GM21619 (cell line): ENCODE data around the gene YAE1.
"Not testable (repeated sequence)": the region's sequence is repeated elsewhere in the genome, so short reads cannot be mapped to it uniquely, and the experiment has no call there.

Source experiments
- ATAC-seq: cut with Tn5 transposase; IDR thresholded peaks from one replicate; pipeline ENCODE4 v1.9.1; 2021; ENCODE audit not compliant: unreplicated experiment

The YAE1 gene, protein sequence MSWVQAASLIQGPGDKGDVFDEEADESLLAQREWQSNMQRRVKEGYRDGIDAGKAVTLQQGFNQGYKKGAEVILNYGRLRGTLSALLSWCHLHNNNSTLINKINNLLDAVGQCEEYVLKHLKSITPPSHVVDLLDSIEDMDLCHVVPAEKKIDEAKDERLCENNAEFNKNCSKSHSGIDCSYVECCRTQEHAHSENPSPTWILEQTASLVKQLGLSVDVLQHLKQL

GRCh38 chr7:39566023-39566921 is at the start of gene YAE1:
TSS of gene YAE1 (plus strand) at chr7:39566404. CDS start at chr7:39566419, 15 bp downstream.
- peak; percentile 99 for ATAC-seq

DNA sequence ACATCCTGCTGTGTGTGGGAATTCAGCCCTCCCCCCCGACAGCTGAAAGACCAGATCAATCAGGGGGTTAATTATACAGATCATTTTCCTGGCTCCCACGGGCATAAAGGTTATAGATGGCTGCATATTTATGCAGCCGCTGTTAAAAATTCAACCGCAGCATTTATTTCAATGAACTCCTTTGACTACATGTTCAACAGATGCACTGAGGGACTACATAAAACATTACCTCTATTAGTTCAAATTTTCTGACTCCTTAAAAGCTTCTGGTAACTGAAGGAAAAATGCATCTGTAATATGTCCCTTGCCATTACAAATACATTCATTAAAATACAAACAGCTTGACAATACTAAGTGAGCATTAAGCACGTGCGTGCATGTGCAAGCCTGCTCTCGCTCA is 49.7 kb upstream of the YAE1 start:
- no peak for ATAC-seq

- ATAC-seq = no peak
These were observed 49.0 kb upstream of the YAE1 start for GRCh38 chr7:39517240-39517639.

GRCh38 chr7:39525926-39526325 is 40.3 kb upstream of the YAE1 start:
- ATAC-seq = no peak

GRCh38 chr7:39526666-39527065 is 39.5 kb upstream of the YAE1 start:
- no peak for ATAC-seq

DNA sequence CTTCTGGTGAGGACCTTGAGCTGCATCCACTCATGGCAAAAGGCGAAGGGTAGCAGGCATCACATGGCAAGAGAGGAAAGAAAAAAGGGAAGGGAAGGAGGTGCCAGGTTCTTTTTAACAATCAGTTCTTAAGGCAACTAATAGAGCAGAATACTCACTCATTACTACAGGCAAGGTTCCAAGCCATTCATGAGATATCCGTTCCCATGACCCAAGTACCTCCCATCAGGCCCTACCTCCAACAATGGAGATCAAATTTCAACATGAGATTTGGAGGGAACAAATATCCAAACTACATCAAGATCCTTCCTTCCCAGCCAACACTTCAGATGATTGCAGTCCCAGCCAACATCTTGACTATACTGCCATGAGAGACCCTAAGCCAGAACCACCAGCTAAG is 38.9 kb upstream of the YAE1 start:
- no peak for ATAC-seq

DNA sequence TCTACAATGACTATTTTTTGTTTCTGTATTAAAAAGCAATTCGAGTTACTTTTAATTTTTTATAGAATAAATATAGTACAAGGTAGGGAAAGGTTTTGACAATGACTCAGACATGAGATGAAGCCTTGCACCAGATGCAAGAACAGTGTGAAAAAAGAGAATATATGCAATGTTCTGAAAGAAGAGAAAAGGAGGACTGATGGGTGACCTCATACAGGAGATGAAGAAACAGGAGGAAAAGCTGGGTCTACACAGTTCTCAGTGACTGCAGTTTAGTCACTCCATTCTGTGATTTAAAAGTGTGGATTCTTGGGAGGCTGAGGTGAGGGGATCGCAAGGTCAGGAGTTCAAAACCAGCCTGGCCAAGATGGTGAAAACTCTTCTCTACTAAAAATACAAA is 38.3 kb upstream of the YAE1 start:
- no peak for ATAC-seq

DNA sequence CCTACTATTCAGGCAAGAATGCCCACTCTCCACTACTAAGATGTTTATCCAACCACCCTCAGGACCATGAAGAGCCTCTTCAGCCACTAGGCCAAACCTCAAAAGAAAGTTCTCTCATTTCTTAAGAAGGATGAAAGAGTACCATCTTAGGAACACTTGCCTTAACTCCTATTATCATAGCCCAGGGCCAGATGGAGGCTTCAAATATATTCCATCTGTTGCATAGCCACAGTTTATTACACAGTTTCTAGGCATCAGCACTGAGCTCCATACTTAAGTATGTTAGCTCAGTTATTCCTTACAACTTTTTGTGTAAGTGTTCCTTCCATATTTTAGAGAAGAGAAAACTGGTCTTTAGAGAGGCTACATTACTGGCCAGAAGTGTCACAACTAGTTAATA is 37.4 kb upstream of the YAE1 start:
- no peak for ATAC-seq

DNA sequence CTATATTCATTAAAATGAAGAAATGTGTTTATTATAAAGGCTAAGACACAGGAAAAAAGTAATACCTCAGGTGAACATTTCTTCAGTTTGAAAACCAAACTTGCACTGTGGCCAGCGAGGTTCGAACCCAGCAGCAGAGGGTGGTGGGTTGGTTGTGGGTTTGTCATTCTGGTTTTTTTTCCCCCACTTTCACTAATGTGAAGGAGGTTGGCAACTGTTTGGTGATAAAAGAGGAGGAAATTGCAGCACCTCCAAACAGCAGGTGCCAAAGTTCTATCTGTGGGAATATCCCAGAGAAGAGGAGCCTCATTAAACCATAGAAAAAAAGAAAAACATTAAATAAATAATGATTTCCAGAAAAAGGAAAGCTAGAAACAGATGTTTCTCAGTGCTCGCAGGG is 36.6 kb upstream of the YAE1 start:
- ATAC-seq = no peak

GRCh38 chr7:39530971-39531370 is 35.2 kb upstream of the YAE1 start:
- no peak for ATAC-seq

- no peak for ATAC-seq
These were observed 34.4 kb upstream of the YAE1 start for GRCh38 chr7:39531818-39532217.

GRCh38 chr7:39532832-39533231 is 33.4 kb upstream of the YAE1 start:
- no peak for ATAC-seq

GRCh38 chr7:39534599-39534998 is 31.6 kb upstream of the YAE1 start:
- ATAC-seq = no peak

DNA sequence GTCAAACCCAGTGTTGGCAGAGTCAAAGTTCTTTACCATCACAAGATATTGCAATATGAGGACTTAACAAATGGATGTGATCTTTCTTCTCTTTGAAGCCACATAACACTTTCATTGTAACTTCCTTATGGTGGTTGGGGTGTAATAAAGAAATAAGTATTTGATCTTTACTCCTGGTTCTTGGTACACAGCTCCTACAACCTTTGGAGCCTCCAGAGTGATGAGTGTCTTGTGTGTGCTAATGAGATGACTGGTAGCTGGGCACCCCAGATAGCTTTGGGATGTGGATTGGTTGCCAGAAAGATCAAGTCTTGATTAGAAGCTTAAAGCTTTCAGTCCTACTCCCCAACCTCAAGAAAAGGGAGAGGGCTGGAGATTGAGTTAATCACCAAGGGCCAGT is 31.1 kb upstream of the YAE1 start:
- ATAC-seq = no peak

DNA sequence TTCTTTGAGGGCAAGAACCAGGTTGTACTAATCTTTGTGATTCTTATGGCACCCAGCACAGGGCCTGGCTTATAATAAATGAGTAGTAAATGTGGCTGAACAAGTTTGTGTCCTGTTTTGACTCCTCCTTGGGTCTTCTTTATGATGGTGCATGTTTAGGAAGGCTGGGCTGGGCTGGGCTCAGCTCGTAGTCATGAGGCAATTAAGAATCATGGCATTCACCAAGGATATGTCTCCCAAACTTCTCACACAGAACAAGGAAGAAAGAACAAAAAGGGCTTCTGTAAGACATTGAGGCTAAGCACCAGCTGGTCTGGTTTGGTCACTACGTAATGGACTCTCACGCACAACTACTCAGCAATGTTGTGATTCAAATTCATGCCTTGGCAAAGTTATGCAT is 30.5 kb upstream of the YAE1 start:
- no peak for ATAC-seq

- no peak for ATAC-seq
These were observed 29.3 kb upstream of the YAE1 start for GRCh38 chr7:39536951-39537350.

- no peak for ATAC-seq
These were observed 26.4 kb upstream of the YAE1 start for GRCh38 chr7:39539816-39540215.

DNA sequence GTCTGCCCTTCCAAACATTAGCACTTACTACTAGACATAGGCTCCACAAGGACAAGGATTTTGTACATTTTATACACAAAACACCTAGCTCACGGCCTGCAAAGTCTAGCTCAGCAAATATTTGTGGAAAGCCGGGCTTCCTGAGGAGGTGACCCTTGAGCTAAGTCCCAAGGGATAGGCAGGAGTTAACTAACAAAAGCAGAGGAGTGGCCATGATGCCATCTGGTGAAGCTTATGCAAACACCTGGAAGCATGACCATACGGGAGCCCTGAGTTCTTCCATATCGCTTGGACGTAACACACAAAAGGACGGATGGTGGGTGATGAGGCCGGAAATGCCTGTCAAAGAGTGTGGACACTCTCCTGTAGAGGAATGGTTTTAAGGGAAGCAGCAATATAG is 25.9 kb upstream of the YAE1 start:
- no peak for ATAC-seq

GRCh38 chr7:39541511-39541910 is 24.7 kb upstream of the YAE1 start:
- no peak for ATAC-seq

GRCh38 chr7:39544774-39545173 is 21.4 kb upstream of the YAE1 start:
- not testable (repeated sequence) for ATAC-seq

DNA sequence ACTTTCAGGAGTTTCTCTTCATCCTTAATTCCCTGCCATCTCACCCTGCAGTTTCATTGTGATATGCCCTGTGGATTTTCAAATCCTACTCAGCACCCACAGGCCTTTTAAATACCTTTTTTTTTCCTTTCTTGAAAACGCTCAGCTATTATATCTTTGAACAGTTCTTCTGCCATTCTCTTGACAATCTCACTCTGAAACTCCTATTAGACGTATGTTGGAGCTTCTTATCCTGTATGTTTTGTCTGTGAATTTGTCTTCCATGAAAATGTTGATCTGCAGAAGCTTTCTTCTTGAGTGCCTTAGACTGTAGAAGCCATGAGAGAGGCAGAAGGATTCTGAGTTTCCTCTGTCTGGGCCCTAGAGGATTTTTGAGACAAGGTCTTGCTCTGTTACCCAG is 18.9 kb upstream of the YAE1 start:
- no peak for ATAC-seq

DNA sequence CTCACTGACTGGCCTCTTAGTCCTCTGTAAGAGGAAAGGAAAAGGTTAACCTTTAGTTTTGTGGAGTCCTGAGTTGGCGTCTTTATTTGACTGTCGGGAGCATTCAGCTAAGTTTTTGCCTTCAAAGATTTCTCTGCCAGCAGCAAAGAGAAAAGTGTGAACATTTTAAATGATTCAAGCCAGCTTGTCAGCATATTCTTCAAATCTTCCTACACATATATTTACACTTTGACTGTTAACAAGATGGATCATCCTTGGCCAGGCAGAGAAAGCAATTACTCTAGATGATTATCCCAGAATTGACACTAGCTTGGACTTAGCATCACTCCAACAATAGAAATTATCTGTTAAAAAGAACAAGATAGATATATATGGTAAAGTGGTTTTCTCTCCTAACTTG is 15.8 kb upstream of the YAE1 start:
- no peak for ATAC-seq

- ATAC-seq = no peak
These were observed 12.8 kb upstream of the YAE1 start for GRCh38 chr7:39553436-39553835.
